B cell (primary cell): ENCODE data around the gene SOAT2. TPM values are rescaled to one million over a fixed set of nuclear protein-coding genes. Genes with fewer than 3 reads are reported as not detected.

Experiments
- ATAC-seq: fragments of 200-7000 bp; cut with Tn5 transposase; one replicate; pipeline ENCODE4 v1.10.0; 2021; ENCODE audit warnings: low read depth, mild to moderate bottlenecking, moderate number of reproducible peaks, moderate library complexity
- CTCF ChIA-PET: fragments of 350-600 bp; sonication (Branson Sonifier 250); formaldehyde crosslinking; loops from one replicate; lab custom pipeline; 2021; ENCODE audit warnings: antibody characterized with exemption, inconsistent platforms; lab: Charles Lee
- POLR2A ChIA-PET: fragments of 350-600 bp; sonication (Branson Sonifier 250); formaldehyde crosslinking; loops from one replicate; lab custom pipeline; 2021; ENCODE audit warnings: antibody characterized with exemption; lab: Charles Lee
- DNase-seq: peaks from one replicate; pipeline ENCODE4 v3.0.0; 2013
- H2AFZ ChIP-seq: 2 replicates; pipeline ENCODE4 v1.6.1; 2012; ENCODE audit warnings: mild to moderate bottlenecking, low read depth, low read length; ENCODE audit not compliant: insufficient read depth, poor library complexity, severe bottlenecking
- H3K27ac ChIP-seq, 2 donors: 1 replicate in 1 of 2; 2 replicates in 1 of 2; pipeline ENCODE4 v1.5.1; 2012 to 2013; ENCODE audit warnings: low read length in 2 of 2, mild to moderate bottlenecking in 2 of 2, moderate library complexity in 1 of 2
- H3K27me3 ChIP-seq, 4 experiments: fragments of 200-600 bp in 1 of 4; sonication (generic) in 1 of 4; replicated peaks in 1 of 4; 1 replicate in 2 of 4; 2 replicates in 2 of 4; pipeline versions ENCODE4 v1.6.1 to v1.7.0; 2013 to 2016; ENCODE audit warnings: low read length in 3 of 4, mild to moderate bottlenecking in 2 of 4, mixed read lengths in 1 of 4, moderate library complexity in 1 of 4; ENCODE audit not compliant: insufficient read depth in 4 of 4, control insufficient read depth in 3 of 4; ENCODE audit errors: control extremely low read depth in 1 of 4
- H3K36me3 ChIP-seq, 2 experiments: replicated peaks in 1 of 2; 1 replicate in 1 of 2; 2 replicates in 1 of 2; pipeline versions ENCODE4 v1.6.1 to v1.7.1; 2013; ENCODE audit warnings: low read length in 1 of 2; ENCODE audit not compliant: insufficient read depth in 2 of 2, control insufficient read depth in 1 of 2; ENCODE audit errors: control extremely low read depth in 1 of 2, extremely low read depth in 1 of 2
- H3K4me1 ChIP-seq, 2 donors: fragments of 200-600 bp in 1 of 2; sonication (generic) in 1 of 2; 1 replicate in 1 of 2; 2 replicates in 1 of 2; pipeline versions ENCODE4 v1.5.1 to v1.6.1; 2013 to 2017; ENCODE audit warnings: low read length in 2 of 2; ENCODE audit not compliant: control insufficient read depth in 2 of 2, insufficient read depth in 2 of 2
- H3K4me2 ChIP-seq: replicated peaks from 2 replicates; pipeline ENCODE3; 2012; ENCODE audit warnings: mild to moderate bottlenecking, low read depth, low read length; ENCODE audit not compliant: poor library complexity, severe bottlenecking
- H3K4me3 ChIP-seq, 5 experiments: fragments of 200-600 bp in 1 of 5; sonication (generic) in 1 of 5; 1 replicate in 3 of 5; 2 replicates in 2 of 5; pipeline versions ENCODE4 v1.5.1 to v1.7.0; 2011 to 2016; ENCODE audit warnings: low read length in 4 of 5, mild to moderate bottlenecking in 4 of 5, low read depth in 2 of 5, control low read depth in 1 of 5, moderate library complexity in 1 of 5; ENCODE audit not compliant: insufficient read depth in 1 of 5; ENCODE audit errors: control extremely low read depth in 1 of 5, extremely low read depth in 1 of 5
- H3K79me2 ChIP-seq: fragments of 200-600 bp; sonication (generic); one replicate; pipeline ENCODE4 v1.6.0; 2016; ENCODE audit warnings: low read length; ENCODE audit not compliant: control insufficient read depth, insufficient read depth
- H3K9ac ChIP-seq: fragments of 200-600 bp; sonication (generic); 2 replicates; pipeline ENCODE4 v1.6.1; 2017; ENCODE audit warnings: mild to moderate bottlenecking, low read length, moderate library complexity
- H3K9me3 ChIP-seq, 3 donors: one replicate each; pipeline versions ENCODE4 v1.6.1 to v1.7.1; 2013; ENCODE audit warnings: low read length in 2 of 3; ENCODE audit not compliant: control insufficient read depth in 2 of 3, insufficient read depth in 1 of 3; ENCODE audit errors: control extremely low read depth in 1 of 3
- H4K20me1 ChIP-seq: 2 replicates; pipeline ENCODE4 v1.6.0; 2012; ENCODE audit warnings: mild to moderate bottlenecking, low read length; ENCODE audit not compliant: insufficient read depth, control insufficient read depth, poor library complexity, severe bottlenecking
- H3K27ac Mint-ChIP-seq: one replicate; pipeline ENCODE4 v1.8.0; 2021; ENCODE audit warnings: mixed read lengths
- H3K27me3 Mint-ChIP-seq: one replicate; pipeline ENCODE4 v1.8.0; 2021; ENCODE audit warnings: mixed read lengths
- H3K4me1 Mint-ChIP-seq: one replicate; pipeline ENCODE4 v1.8.0; 2021; ENCODE audit warnings: mixed read lengths
- H3K4me3 Mint-ChIP-seq: one replicate; pipeline ENCODE4 v1.8.0; 2021; ENCODE audit warnings: mixed read lengths
- H3K9me3 Mint-ChIP-seq: one replicate; pipeline ENCODE4 v1.8.0; 2022; ENCODE audit warnings: mixed read lengths; ENCODE audit not compliant: insufficient read depth
- CTCF ChIP-seq: fragments of 200-600 bp; IDR thresholded peaks from one replicate; pipeline ENCODE4 v1.8.0; 2022; ENCODE audit warnings: antibody characterized with exemption, mild to moderate bottlenecking
- EZH2 ChIP-seq: IDR thresholded peaks from 2 replicates; pipeline ENCODE4 v1.6.1; 2012; ENCODE audit warnings: borderline replicate concordance, low read depth, mild to moderate bottlenecking, moderate library complexity, low read length; ENCODE audit not compliant: insufficient read depth, poor library complexity, severe bottlenecking
- WGBS: methylation state at CpG from one replicate; pipeline ENCODE4 v1.1.5; 2013; ENCODE audit warnings: missing lambda C conversion rate; ENCODE audit not compliant: insufficient coverage; 5-methylcytosine and 5-hydroxymethylcytosine counted together
- intact Hi-C: fragments of 100-400 bp; cut with micrococcal nuclease; formaldehyde crosslinking; loops from one replicate; pipeline ENCODE4 v1.10.0; 2022
- polyA plus RNA-seq: library from polyadenylated mRNA; depleted of rRNA; stranded (reverse); fragments of >200 nt; gene quantifications from 2 replicates; pipeline ENCODE4 v1.2.3, GENCODE V29; 2012
- total RNA-seq, 2 donors: library from RNA; stranded (reverse); fragments of 120-200 nt in 1 of 2; gene quantifications; 1 replicate in 1 of 2; 2 replicates in 1 of 2; pipeline versions ENCODE4 v1.2.3 to v1.2.4, GENCODE V29; 2013 to 2022

Gene SOAT2
- total and polyA plus RNA-seq, 2 donors (not counting 1 experiment from before 2014, with no cell fraction given) = 0.31 TPM; not detected in 1

DNA sequence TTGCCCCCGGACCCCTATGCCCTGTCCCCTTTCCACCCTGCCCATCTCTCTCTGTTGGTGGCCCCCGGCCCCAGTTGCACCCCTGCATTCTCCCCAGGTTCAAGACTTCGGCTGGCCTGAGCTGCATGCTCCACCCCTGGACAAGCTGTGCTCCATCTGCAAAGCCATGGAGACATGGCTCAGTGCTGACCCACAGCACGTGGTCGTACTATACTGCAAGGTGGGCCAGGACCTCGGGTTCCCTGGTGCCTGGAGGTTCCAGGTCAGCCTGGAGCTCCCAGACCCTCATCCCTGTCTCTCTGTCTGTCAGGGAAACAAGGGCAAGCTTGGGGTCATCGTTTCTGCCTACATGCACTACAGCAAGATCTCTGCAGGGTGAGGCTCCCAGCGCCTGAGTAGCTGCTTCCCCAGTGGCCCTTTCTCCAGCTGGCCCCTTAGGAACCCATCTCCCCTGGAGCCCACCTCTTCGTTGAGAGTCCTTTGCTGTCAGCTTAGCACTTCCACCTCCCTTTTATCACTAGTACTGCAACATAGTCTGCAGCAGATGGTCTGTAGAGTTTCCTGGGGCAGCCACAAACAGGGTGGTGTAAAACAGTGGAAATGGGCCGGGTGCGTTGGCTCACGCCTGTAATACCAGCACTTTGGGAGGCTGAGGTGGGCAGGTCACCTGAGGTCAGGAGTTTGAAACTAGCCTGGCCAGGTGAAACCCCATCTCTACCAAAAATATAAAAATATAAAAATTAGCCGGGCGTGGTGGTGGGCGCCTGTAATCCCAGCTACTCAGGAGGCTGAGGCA, 47.6 kb upstream of the SOAT2 start:
- H3K4me2 ChIP-seq = no peak overlapping the region
- WGBS = 81% methylated on average over 11 of the region's 15 CpGs

More for the DNA sequence above, 47.6 kb upstream of the SOAT2 start:
- DNase-seq (no peak), ATAC-seq (no peak)
- Histone ChIP-seq H3K9ac (no peak overlapping the region), H3K4me3 (no peak overlapping the region), H4K20me1 (no peaks in the 10 kb centered on the region), H3K79me2 (no peaks in the 10 kb centered on the region), H3K4me1 (peaks cover 6 to 15% of the 10 kb centered on the region in 2 donors), H3K9me3 (no peaks in the 10 kb centered on the region), H3K27me3 (peaks cover 0 to 10% (median 0%) of the 10 kb centered on the region in 4 experiments), H2AFZ (no peak overlapping the region), H3K27ac (no peak overlapping the region), H3K36me3 (no peaks in the 10 kb centered on the region)
- Mint-ChIP-seq H3K27me3 (no peaks in the 10 kb centered on the region), H3K4me3 (peak overlapping the region; percentile 59), H3K9me3 (no peaks in the 10 kb centered on the region), H3K4me1 (peaks cover 14% of the 10 kb centered on the region), H3K27ac (no peak overlapping the region)
- intact Hi-C loops = no loop called here
- TF ChIP-seq EZH2 (no peak), CTCF (no peak)
- CTCF ChIA-PET = interaction anchor here (0.7 to 6.0 kb wide), 4 partner anchors 10 to 201 kb away, joined by 3 to 59 read pairs (median 4); no protein-coding TSS in a partner anchor
- POLR2A ChIA-PET = interaction anchor here (0.6 kb wide), 1 partner anchor 393 kb away, joined by 3 read pairs; no protein-coding TSS in a partner anchor
